ENCODE results near the gene TTC24. TPM values are rescaled to one million over a fixed set of nuclear protein-coding genes. Genes with fewer than 3 reads are reported as not detected.

The TTC24 gene
- polyA plus RNA-seq, 1 experiment: not detected

GRCh38 chr1:156598125-156598524 is 18.6 kb downstream of the TTC24 start:
- ChIA-PET CTCF (interaction anchor here (0.6 to 2.9 kb wide), 2 partner anchors 11 to 13 kb away, joined by 3 to 8 read pairs; no protein-coding TSS in a partner anchor), POLR2A (no interaction called here)
- Histone ChIP-seq H3K4me3 (ENCODE audit: low read depth, low read length) (no peak overlapping the region), H3K27me3 (ENCODE audit: control insufficient read depth, insufficient read depth, low read length) (no peaks in the 10 kb centered on the region), H3K27ac (ENCODE audit: low read depth, low read length) (no peak overlapping the region), H3K9me3 (ENCODE audit: control insufficient read depth, insufficient read depth, low read length) (no peaks in the 10 kb centered on the region)
- TF ChIP-seq CTCF (IDR thresholded peaks at IDR 0.05; ENCODE audit: low read depth, low read length): no peak
- DNase-seq (ENCODE audit: low read depth, low spot score): no peak

DNA sequence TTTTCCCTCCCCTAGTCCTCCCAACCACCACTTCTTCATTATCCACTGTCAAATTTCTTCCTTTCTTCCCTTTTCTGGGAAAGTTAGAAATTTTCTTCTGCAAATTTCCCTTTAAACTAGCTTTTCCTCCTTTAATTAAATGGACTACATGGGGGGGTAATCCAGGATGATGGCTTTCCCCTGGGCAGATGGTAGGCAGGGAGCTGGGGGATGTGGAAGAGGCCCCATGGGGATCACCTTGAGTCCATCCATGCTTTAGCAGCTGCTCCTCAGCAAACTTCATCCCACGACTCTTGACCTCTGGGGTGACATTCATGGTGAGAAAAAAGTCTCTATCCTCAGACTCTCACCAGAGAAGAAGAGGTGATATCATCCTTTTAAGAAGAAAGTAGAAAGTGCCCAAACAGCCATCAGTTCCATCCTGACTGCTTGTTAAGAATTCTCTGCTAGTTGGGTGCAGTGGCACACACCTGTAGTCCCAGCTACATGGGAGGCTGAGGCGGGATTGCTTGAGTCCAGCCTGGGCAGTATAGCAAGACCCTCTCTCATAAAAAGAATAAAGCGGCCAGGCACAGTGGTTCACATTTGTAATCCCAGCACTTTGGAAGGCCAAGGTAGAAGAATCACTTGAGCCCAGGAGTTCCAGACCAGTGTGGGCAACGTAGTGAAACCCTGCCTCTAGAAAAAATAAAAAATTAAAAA is 19.4 kb downstream of the TTC24 start:
- no peak for TF ChIP-seq CTCF (IDR thresholded peaks at IDR 0.05; ENCODE audit: low read depth, low read length)
- no peak overlapping the region for H3K27ac ChIP-seq (ENCODE audit: low read depth, low read length)
- H3K27me3 ChIP-seq (ENCODE audit: control insufficient read depth, insufficient read depth, low read length): no peaks in the 10 kb centered on the region
- H3K4me3 ChIP-seq (ENCODE audit: low read depth, low read length): no peak overlapping the region
- ChIA-PET POLR2A (no interaction called here), CTCF (interaction anchor here (0.6 to 2.9 kb wide), 2 partner anchors 10 to 14 kb away, joined by 3 to 8 read pairs; no protein-coding TSS in a partner anchor)
- no peak for DNase-seq (ENCODE audit: low read depth, low spot score)
- no peaks in the 10 kb centered on the region for H3K9me3 ChIP-seq (ENCODE audit: control insufficient read depth, insufficient read depth, low read length)

DNA sequence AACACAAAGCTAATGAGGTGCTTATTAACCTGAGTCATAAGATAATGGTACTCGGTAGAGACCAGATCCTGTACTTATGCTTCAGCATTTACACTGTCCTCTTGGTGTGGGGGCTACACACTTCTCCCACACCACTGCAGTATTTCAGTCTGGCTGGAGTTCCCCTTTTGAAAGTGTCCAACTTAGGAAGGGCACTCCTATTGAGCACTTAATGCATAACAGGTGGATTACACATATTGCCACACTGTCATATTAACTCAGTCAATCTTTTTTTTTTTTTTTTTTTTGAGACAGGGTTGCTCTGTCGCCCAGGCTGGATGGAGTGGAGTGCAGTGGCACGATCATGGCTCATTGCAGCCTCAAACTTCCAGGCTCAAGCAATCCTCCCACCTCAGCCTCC is 20.3 kb downstream of the TTC24 start:
- H3K27me3 ChIP-seq (ENCODE audit: control insufficient read depth, insufficient read depth, low read length): no peaks in the 10 kb centered on the region
- H3K4me3 ChIP-seq (ENCODE audit: low read depth, low read length): no peak overlapping the region
- ChIA-PET CTCF (interaction anchor here (0.9 to 1.0 kb wide), 3 partner anchors 28 to 214 kb away, joined by 3 to 4 read pairs (median 3); no protein-coding TSS in a partner anchor), POLR2A (interaction anchor here (0.7 kb wide), 1 partner anchor 119 kb away, joined by 5 read pairs; no protein-coding TSS in a partner anchor)
- DNase-seq (ENCODE audit: low read depth, low spot score): no peak
- H3K9me3 ChIP-seq (ENCODE audit: control insufficient read depth, insufficient read depth, low read length): no peaks in the 10 kb centered on the region
- no peak for TF ChIP-seq CTCF (IDR thresholded peaks at IDR 0.05; ENCODE audit: low read depth, low read length)
- no peak overlapping the region for H3K27ac ChIP-seq (ENCODE audit: low read depth, low read length)

DNA sequence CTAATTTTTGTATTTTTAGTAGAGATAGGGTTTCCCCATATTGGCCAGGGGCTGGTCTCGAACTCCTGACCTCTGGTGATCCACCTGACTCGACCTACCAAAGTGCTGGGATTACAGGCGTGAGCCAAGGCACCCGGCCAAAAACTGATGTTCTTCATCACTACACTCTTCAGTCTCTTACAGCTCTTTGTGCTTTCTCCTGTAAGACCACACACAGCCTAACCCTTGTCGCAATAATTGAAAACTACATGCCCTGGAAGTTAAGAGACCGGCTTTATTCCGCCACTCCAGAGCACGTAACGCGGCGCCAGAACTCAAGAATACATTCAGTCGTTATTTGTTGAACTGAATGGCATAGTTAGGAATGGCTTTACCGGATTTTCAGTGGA is 21.2 kb downstream of the TTC24 start:
- H3K9me3 ChIP-seq (ENCODE audit: control insufficient read depth, insufficient read depth, low read length): no peaks in the 10 kb centered on the region
- H3K27me3 ChIP-seq (ENCODE audit: control insufficient read depth, insufficient read depth, low read length): no peaks in the 10 kb centered on the region
- peak overlapping the region; percentile 68 for H3K27ac ChIP-seq (ENCODE audit: low read depth, low read length)
- TF ChIP-seq CTCF (IDR thresholded peaks at IDR 0.05; ENCODE audit: low read depth, low read length): no peak
- DNase-seq (ENCODE audit: low read depth, low spot score): no peak
- peak overlapping the region; percentile 93 for H3K4me3 ChIP-seq (ENCODE audit: low read depth, low read length)
- ChIA-PET POLR2A (interaction anchor here (0.5 to 0.7 kb wide), 3 partner anchors 12 to 220 kb away, joined by 3 to 4 read pairs (median 3); no protein-coding TSS in a partner anchor), CTCF (interaction anchor here (0.9 to 1.2 kb wide), 3 partner anchors 110 to 215 kb away, joined by 3 to 6 read pairs (median 4); no protein-coding TSS in a partner anchor)

All from AG04450 (cell line).